ENCODE results near the gene CADPS2.
"Not testable (repeated sequence)": the region's sequence is repeated elsewhere in the genome, so short reads cannot be mapped to it uniquely, and the experiment has no call there.

Gene CADPS2

DNA sequence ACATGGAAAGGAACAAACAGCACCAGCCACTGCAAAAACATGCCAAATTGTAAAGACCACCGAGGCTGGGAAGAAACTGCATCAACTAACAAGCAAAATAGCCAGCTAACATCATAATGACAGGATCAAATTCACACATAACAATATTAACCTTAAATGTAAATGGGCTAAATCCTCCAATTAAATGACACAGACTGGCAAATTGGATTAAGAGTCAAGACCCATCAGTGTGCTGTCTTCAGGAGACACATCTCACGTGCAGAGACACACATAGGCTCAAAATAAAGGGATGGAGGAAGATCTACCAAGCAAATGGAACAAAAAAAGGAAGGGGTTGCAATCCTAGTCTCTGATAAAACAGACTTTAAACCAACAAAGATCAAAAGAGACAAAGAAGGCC, 50.0 kb downstream of the CADPS2 start:
- not testable (repeated sequence) for H3K27me3 Mint-ChIP-seq; H3K4me3 Mint-ChIP-seq; H3K27ac Mint-ChIP-seq; H3K4me1 Mint-ChIP-seq (ENCODE audit: low read depth); H3K36me3 Mint-ChIP-seq; H3K9me3 Mint-ChIP-seq (ENCODE audit: low read depth)

DNA sequence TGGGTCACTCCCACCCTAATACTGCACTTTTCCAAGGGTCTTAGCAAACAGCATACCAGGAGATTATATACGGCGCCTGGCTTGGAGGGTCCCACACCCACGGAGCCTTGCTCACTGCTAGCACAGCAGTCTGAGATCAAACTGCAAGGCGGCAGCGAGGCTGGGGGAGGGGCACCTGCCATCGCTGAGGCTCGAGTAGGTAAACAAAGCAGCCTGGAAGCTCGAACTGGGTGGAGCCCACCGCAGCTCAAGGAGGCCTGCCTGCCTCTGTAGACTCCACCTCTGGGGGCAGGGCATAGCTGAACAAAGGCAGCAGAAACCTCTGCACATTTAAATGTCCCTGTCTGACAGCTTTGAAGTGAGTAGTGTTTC, 51.7 kb downstream of the CADPS2 start:
- H3K4me1 Mint-ChIP-seq (ENCODE audit: low read depth); H3K27me3 Mint-ChIP-seq; H3K36me3 Mint-ChIP-seq; H3K9me3 Mint-ChIP-seq (ENCODE audit: low read depth); H3K4me3 Mint-ChIP-seq; H3K27ac Mint-ChIP-seq: not testable (repeated sequence)

DNA sequence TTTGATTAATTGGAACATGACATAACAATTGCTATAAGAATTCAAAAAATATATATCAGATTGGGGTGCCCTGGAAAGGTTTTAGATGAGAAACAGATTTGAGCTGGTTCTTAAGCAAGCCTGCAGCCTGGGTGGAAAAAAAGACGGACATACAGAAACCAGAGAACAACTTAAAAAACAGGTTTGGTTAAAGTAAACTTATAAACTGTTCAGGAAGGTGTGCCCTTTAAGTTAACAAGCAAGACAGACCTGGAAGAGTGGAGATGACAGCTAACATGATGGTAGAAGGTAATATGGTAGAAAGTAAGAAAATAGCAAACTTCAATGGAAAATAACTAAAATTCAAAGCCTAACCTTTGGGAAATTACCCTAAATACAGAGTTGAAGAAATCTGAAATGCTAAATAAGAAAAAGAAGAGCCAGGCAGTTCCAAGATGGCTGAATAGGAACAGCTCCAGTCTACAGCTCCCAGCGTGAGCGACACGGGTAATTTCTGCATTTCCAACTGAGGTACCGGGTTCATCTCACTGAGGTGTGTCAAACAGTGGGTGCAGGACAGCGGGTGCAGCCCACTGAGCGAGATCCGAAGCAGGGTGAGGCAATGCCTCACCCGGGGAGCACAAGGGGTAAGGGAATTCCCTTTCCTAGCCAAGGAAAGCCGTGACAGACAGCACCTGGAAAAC, 52.2 kb downstream of the CADPS2 start:
- H3K27me3 Mint-ChIP-seq = no peaks in the 10 kb centered on the region
- H3K4me1 Mint-ChIP-seq (ENCODE audit: low read depth) = no peaks in the 10 kb centered on the region
- no peaks in the 10 kb centered on the region for H3K36me3 Mint-ChIP-seq
- no peak overlapping the region for H3K4me3 Mint-ChIP-seq
- no peaks in the 10 kb centered on the region for H3K9me3 Mint-ChIP-seq (ENCODE audit: low read depth)
- H3K27ac Mint-ChIP-seq = no peak overlapping the region

DNA sequence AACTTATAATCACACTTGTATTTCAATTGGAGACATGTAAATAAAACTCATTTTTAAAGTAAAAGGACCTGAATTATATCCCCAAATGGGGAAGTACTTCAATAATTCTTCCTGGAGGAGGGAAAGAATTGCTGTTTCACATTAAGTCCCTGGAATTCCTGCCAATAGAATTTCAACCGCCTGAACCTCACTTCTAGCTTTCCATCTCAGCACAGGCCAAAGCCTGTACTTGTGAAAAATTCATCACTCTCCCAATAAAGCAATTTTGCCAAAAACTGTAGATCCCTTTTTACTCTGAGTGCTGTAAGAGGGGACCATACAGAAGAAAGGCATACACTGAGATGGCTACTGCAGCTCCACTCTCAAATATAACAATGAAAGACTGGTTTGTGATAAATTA, 54.8 kb downstream of the CADPS2 start:
- no peaks in the 10 kb centered on the region for H3K27me3 Mint-ChIP-seq
- no peaks in the 10 kb centered on the region for H3K36me3 Mint-ChIP-seq
- H3K4me1 Mint-ChIP-seq (ENCODE audit: low read depth) = no peaks in the 10 kb centered on the region
- H3K27ac Mint-ChIP-seq = no peak overlapping the region
- peaks cover 4% of the 10 kb centered on the region for H3K9me3 Mint-ChIP-seq (ENCODE audit: low read depth)
- H3K4me3 Mint-ChIP-seq = no peak overlapping the region

DNA sequence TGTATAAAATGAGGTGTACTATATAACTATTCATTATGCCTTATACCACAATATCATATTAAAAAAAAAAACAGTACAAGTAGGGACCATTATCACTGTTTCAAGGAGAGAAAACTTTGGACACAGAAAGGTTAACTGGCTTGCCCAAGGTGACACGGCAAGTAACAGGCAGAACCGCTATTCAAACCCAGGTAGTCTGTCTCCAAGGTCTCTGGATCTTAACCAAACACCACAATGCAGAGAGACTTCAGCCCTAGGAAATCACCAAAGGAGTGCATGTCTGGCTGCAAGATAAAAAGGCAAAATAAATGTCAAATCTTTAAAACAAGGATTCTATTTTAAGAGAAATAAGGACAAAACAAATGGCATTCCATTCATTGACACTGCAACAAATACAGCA, 56.3 kb downstream of the CADPS2 start:
- Mint-ChIP-seq H3K9me3 (ENCODE audit: low read depth) (peaks cover 4% of the 10 kb centered on the region), H3K27me3 (no peaks in the 10 kb centered on the region), H3K4me1 (ENCODE audit: low read depth) (no peaks in the 10 kb centered on the region)

DNA sequence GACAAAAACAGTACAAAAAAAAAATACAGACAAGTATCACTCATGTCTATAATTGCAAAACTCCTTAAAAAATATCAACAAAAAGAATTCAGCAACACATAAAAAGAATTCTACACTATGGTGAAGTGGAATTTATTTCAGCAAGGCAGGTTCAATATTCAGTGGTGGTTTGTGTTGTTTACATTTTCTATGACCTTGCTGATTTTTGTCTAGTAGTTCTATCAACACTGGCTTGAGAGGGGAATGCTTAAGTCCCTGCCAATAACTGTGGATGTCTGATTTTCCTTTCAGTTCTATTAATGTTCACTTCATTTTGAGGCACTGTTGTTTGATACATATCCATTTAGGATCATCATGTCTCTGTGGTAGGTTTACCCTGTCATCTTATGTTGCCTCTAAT, 58.5 kb downstream of the CADPS2 start:
- peaks cover 4% of the 10 kb centered on the region for H3K9me3 Mint-ChIP-seq (ENCODE audit: low read depth)
- no peaks in the 10 kb centered on the region for H3K36me3 Mint-ChIP-seq
- no peak overlapping the region for H3K4me3 Mint-ChIP-seq
- H3K4me1 Mint-ChIP-seq (ENCODE audit: low read depth) = no peaks in the 10 kb centered on the region
- no peaks in the 10 kb centered on the region for H3K27me3 Mint-ChIP-seq
- H3K27ac Mint-ChIP-seq = no peak overlapping the region

More for the DNA sequence above, 56.3 kb downstream of the CADPS2 start:
- Mint-ChIP-seq H3K27ac (no peak overlapping the region), H3K4me3 (no peak overlapping the region), H3K36me3 (no peaks in the 10 kb centered on the region)

DNA sequence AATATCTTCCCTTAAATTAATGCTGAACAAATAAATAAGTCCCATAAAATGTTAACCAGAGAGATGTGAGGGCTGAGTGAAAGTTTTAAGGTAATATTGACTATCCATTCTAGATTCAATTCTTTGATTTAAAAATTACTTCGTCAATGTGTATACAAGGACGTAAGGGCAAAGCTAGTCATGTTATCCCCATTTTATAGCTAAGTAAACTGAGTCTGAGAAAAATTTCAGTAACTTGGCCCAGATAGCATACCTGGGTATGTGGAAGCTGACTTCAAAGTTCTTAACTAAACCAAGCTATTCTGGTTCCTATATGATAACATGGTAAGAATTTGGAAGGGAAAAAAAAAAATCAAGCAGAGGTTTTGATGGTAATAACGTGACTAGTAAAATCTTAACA, 72.4 kb downstream of the CADPS2 start:
- Mint-ChIP-seq H3K36me3 (no peaks in the 10 kb centered on the region), H3K4me1 (ENCODE audit: low read depth) (no peaks in the 10 kb centered on the region), H3K27me3 (no peaks in the 10 kb centered on the region), H3K27ac (no peak overlapping the region), H3K4me3 (no peak overlapping the region), H3K9me3 (ENCODE audit: low read depth) (peaks cover 13% of the 10 kb centered on the region)

DNA sequence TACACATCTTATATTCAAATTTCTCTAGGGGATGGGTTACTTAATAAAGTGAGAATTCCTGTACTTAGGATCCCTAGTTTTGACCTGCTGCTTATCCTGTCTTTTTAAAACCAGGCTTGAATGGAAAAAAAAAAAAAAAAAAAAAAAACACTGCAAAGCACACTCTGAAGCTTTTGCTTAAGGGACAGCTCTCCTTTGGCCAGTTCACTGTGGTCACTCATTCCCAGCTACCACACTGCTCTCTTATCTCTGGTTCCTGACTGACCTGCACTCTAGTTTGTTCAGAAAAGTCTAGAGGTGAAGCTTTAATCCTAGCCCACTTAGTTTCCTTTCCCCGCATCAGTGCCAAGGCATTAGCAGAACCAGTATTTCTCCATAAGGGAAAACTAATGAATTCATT, 82.4 kb downstream of the CADPS2 start:
- Mint-ChIP-seq H3K4me1 (ENCODE audit: low read depth) (no peaks in the 10 kb centered on the region), H3K27ac (no peak overlapping the region), H3K27me3 (no peaks in the 10 kb centered on the region), H3K9me3 (ENCODE audit: low read depth) (no peaks in the 10 kb centered on the region), H3K36me3 (no peaks in the 10 kb centered on the region), H3K4me3 (no peak overlapping the region)

DNA sequence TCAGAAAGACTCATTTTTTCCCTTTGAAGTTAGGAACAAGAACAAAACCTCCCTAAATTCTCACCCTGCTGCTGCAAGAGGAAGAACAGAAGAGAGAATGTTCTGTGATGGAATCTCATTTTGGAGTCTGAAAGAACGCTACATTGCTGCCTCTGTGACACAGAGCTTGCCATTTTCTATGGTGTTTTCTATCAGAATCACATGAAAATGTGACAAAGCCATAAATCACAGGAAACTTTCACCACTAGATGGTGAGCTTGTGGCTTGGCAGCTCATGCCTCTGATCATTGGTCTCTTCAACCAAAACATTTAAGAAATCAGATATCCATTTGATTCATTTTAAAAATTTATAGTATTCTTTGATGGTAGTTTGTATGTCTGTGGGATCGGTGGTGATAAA, 82.9 kb downstream of the CADPS2 start:
- H3K36me3 Mint-ChIP-seq = no peaks in the 10 kb centered on the region
- no peaks in the 10 kb centered on the region for H3K4me1 Mint-ChIP-seq (ENCODE audit: low read depth)
- H3K9me3 Mint-ChIP-seq (ENCODE audit: low read depth) = no peaks in the 10 kb centered on the region
- no peak overlapping the region for H3K27ac Mint-ChIP-seq
- no peak overlapping the region for H3K4me3 Mint-ChIP-seq
- no peaks in the 10 kb centered on the region for H3K27me3 Mint-ChIP-seq

DNA sequence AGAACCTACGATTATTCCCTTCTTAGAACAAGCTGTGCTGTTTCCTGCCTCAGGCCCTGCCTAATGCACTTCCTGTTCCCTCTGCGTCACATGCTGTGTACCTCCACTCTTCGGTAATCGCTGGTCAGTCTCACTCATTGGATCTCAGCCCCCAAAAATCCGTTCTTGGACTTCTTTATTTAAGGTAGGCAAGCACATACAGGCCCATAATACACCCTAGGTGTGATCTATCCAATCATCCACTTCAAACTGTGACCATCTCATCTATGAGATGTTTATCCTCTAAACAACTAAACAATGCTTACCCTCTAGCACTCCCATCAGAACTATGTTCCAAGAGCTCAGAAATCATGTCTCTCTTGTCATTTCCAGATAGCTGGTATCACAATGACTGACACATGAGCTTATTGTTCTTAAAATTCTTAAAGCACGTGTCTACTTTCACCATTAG, 83.9 kb downstream of the CADPS2 start:
- Mint-ChIP-seq H3K4me3 (no peak overlapping the region), H3K36me3 (no peaks in the 10 kb centered on the region), H3K27me3 (no peaks in the 10 kb centered on the region), H3K27ac (no peak overlapping the region), H3K4me1 (ENCODE audit: low read depth) (no peaks in the 10 kb centered on the region), H3K9me3 (ENCODE audit: low read depth) (no peaks in the 10 kb centered on the region)

DNA sequence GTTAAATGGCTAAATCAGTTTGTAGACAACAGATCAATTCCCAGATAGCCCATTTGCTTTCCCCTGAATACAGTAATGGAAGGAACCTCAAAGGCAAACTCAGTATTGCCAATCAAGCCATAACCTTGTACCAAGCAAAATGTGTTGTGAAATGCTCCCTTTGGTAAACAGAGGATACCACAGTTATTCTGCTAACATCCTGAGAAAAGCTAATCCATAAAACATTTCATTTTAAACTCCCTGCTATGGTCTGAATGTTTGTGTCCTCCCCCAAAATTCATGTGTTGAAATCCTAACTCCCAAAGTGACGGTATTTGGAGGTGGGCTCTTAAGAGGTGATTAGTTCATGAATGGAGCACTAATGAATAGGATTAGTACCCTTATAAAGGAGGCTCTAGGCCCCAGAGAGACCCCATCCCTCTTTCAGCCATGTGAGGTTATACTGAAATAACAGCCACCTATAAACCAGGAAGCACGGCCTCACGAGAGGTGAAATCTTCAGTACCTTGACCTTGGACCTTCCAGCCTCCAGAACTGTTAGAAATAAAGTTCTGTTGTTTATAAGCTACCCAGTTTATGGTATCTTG, 94.2 kb downstream of the CADPS2 start:
- H3K27me3 Mint-ChIP-seq = no peaks in the 10 kb centered on the region
- no peaks in the 10 kb centered on the region for H3K36me3 Mint-ChIP-seq
- no peaks in the 10 kb centered on the region for H3K4me1 Mint-ChIP-seq (ENCODE audit: low read depth)
- no peak overlapping the region for H3K4me3 Mint-ChIP-seq
- peaks cover 3% of the 10 kb centered on the region for H3K9me3 Mint-ChIP-seq (ENCODE audit: low read depth)
- no peak overlapping the region for H3K27ac Mint-ChIP-seq

DNA sequence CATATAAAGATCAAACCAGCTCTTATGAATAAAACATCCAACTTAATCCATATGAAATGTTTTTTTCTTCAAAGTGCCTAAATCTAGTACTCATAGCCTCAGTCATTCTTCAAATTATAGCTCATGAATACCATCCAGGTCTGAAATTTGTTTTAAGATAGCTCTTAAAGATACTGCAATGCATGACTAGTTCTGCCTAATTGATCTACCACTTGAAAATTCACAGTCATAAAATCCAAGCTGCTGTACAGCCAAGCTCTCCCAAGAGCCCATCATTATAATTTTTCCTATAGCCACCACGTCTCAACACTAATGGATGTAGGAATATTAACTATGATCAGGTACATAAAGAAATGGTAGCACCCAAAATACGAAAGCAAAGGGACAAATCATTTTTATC, 95.7 kb downstream of the CADPS2 start:
- no peak overlapping the region for H3K4me3 Mint-ChIP-seq
- H3K4me1 Mint-ChIP-seq (ENCODE audit: low read depth) = no peaks in the 10 kb centered on the region
- no peak overlapping the region for H3K27ac Mint-ChIP-seq
- H3K27me3 Mint-ChIP-seq = no peaks in the 10 kb centered on the region
- peaks cover 3% of the 10 kb centered on the region for H3K9me3 Mint-ChIP-seq (ENCODE audit: low read depth)
- H3K36me3 Mint-ChIP-seq = no peaks in the 10 kb centered on the region

DNA sequence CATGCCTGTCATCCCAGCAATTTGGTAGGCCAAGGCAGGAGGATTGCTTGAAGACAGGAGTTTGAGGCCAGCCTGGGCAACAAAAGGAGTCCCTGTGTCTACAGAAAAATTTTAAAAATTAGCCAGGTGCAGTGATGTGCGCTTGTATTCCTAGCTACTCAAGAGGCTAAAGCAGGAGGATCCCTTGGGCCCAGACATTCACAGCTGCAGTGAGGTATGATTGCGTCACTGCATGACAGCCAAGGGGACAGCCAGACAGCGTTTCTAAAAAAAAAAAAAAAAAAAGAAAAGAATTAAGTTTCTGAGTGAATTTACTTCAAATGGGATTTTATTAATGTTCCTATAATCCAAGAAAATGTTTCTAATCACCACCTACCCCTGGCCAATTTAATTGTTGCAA, 96.1 kb downstream of the CADPS2 start:
- H3K27ac Mint-ChIP-seq = no peak overlapping the region
- no peaks in the 10 kb centered on the region for H3K36me3 Mint-ChIP-seq
- peaks cover 3% of the 10 kb centered on the region for H3K9me3 Mint-ChIP-seq (ENCODE audit: low read depth)
- no peaks in the 10 kb centered on the region for H3K27me3 Mint-ChIP-seq
- no peak overlapping the region for H3K4me3 Mint-ChIP-seq
- H3K4me1 Mint-ChIP-seq (ENCODE audit: low read depth) = no peaks in the 10 kb centered on the region

DNA sequence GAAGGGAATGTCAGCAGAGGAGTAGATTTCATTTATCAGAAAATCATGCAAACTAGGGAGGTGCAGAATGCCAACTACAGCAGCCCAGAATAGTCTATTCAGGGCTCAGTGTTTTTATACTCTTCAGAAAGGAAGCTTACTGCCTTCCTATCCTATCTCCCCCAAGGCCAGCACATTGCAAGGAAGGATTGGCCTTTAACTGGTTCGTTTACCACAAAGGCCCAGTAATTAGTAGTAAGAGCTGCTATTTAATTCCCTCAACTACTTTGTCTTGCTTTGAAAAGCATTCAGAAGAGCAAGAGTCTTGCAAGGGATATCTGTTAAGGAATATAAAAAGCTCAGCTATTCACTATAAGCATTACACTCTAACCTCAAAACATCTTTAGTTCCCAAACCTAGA, 97.1 kb downstream of the CADPS2 start:
- H3K4me1 Mint-ChIP-seq (ENCODE audit: low read depth) = no peaks in the 10 kb centered on the region
- H3K36me3 Mint-ChIP-seq = no peaks in the 10 kb centered on the region
- H3K9me3 Mint-ChIP-seq (ENCODE audit: low read depth) = peaks cover 3% of the 10 kb centered on the region
- H3K27me3 Mint-ChIP-seq = no peaks in the 10 kb centered on the region
- no peak overlapping the region for H3K27ac Mint-ChIP-seq
- H3K4me3 Mint-ChIP-seq = no peak overlapping the region

DNA sequence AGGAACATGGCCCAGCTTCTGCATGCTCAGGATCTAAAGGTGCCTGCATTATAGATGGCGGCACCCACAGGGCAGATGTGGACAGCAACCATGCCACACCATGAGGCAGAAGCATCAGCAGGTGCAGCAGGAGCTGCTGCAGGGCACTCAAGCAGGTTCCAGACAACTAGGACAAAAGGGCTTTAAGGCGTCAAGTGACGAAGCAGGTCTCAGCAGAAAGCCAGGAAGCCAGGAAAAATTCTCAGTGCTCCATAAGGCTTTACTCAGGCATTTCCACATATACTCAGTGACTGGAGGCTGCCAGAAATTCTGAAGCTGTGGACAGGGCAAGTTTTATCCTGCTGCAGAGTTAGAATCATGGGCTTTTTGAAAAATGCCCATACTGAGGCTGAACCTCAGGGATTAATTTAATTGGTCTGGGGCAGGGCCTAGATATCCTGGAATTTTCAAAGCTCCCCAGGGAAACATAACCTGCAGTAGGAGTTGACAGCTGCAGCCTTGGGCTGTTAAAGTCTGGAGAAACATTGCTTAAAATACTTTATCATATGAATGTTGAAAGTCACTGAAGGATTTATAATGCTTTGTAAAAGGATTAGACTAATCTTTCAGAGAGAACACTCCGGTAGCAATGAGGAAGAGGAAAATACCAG, 115.4 kb downstream of the CADPS2 start:
- H3K9me3 Mint-ChIP-seq (ENCODE audit: low read depth) = peaks cover 3% of the 10 kb centered on the region
- no peak overlapping the region for H3K27ac Mint-ChIP-seq
- no peak overlapping the region for H3K4me3 Mint-ChIP-seq
- no peaks in the 10 kb centered on the region for H3K4me1 Mint-ChIP-seq (ENCODE audit: low read depth)
- no peaks in the 10 kb centered on the region for H3K27me3 Mint-ChIP-seq
- H3K36me3 Mint-ChIP-seq = no peaks in the 10 kb centered on the region

DNA sequence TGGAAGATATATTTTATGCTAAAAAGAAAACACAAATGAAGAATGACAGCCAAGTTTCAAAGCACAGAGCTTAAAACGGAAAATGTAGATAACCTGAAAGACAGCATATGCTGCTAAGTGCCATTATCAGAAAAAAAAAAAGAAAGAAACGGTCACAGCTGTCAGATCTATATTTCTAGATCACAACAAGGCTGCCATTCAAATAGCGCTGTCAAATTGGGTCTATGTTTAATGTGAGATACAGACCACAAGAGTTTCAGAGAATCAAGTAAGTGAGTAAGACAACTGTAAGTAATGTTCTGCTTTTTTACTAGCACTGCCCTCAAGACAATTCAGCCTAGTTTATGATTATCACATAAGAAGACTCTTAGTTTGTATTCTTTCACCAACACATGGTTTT, 117.4 kb downstream of the CADPS2 start:
- Mint-ChIP-seq H3K4me1 (ENCODE audit: low read depth) (no peaks in the 10 kb centered on the region), H3K36me3 (no peaks in the 10 kb centered on the region), H3K27ac (no peak overlapping the region), H3K9me3 (ENCODE audit: low read depth) (no peaks in the 10 kb centered on the region), H3K27me3 (no peaks in the 10 kb centered on the region), H3K4me3 (no peak overlapping the region)

All from activated naive CD8-positive, alpha-beta T cell (primary cell).